ENCODE results near the gene PCDH17.

PCDH17 gene

DNA sequence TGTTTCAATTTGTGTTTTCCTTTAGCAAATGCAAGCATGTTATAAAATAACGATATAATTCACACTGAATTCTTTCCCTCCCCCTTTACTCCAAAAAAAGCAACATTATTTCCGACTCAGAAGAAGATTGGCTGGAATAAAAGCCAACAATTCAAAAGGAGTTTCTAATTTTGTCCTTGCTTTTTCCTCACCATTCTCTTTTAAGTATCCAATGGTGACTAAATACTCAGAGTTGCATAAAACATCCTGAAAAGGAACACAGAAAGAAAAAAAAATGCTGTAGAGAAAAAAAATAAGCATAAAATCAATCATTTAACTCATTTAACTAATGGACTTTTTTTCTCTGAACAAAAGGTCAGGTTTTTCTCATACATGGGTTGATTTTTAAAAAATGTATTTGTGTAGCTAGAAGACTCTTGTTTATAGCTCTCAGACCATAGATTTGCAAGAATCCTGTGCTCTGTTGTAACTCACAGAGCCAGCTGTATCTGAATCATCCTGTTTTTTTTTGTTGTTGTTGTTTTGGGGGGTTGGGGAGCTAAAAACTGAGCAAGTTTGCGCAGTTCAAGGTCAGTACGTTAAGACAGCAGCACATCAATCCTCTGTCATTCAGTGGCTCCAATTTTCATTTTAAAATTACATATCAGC lies 108.1 kb downstream of the PCDH17 start:
- no peak for DNase-seq (ENCODE audit: low spot score)

DNA sequence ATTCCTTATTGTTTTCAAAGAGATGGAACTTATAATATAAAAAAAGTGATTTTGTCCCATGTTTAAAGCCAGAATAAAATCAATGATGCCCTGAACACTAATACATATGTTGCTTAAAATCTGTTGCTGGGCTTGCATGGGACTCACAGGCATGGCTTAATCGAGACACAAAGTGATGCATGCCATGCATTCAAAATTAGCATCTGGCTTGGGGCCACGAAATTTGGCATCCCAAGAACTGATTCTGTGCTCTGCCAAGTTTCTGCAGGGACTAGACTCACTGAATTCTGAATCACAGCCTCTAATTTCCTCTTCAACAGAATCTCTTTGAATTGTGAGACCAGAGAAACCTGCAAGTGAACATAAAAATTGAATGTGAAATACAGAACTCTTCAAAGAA lies 109.2 kb downstream of the PCDH17 start:
- no peak for DNase-seq (ENCODE audit: low spot score)

DNA sequence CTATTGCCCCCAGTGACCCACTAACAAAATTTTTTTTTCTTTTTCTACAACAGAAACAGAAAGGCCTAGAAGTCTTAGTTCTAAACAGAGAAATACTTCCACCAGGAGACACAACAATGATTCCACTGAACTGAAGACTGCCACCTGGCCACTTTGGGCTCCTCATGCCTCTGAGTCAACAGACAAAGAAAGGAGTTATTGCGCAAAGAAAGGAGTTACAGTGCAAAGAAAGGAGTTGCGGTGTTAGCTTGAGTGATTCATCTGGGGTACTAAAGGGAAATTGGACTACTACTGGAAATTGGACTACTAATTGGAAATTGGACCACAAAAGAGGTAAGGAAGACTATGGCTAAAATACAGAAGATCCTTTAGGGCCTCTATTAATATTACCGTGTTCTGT lies 116.6 kb downstream of the PCDH17 start:
- no peak for DNase-seq (ENCODE audit: low spot score)

DNA sequence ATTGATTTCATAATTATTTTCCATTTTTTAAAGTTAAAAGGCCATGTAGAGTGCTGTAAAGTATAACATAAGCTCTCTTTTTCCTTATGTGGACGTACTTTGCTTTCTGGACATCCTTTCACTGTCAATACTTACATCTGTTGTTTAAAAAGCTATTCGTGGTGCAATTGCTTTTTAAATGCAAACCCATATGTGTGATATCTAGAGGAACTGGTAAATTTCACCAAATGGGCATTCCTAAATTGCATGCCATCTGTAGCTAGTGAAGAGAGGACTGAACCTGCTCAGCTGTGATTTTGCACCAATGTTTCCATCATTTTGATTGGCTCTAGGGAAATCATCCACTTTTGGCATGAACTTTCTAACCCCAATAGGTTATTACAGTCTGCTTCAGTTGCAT lies 129.4 kb downstream of the PCDH17 start:
- no peak for DNase-seq (ENCODE audit: low spot score)

DNA sequence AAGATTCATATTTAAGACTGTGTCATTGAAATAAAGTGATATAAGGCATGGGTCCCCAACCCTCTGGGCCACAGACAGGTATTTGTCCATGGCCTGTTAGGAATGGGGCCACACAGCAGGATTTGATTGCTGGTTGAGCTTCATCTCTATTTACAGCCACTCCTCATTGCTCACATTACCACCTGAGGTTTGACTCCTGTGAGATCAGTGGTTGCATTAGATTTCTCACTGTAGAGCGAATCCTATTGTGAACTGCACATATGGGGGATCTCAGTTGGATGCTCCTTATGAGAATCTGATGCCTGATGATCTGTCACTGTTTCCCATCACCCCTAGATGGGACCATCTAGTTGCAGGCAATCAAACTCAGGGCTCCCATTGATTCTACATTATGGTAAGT lies 132.1 kb downstream of the PCDH17 start:
- DNase-seq (ENCODE audit: low spot score) = no peak

Data from NAMALWA (cell line).